GM18511 (cell line): ENCODE measurements around the gene HIVEP2.

Source experiments
- ATAC-seq: cut with Tn5 transposase; IDR thresholded peaks from one replicate; pipeline ENCODE4 v1.9.1; 2021; ENCODE audit warnings: mild to moderate bottlenecking, moderate library complexity; ENCODE audit not compliant: unreplicated experiment

Gene HIVEP2

DNA sequence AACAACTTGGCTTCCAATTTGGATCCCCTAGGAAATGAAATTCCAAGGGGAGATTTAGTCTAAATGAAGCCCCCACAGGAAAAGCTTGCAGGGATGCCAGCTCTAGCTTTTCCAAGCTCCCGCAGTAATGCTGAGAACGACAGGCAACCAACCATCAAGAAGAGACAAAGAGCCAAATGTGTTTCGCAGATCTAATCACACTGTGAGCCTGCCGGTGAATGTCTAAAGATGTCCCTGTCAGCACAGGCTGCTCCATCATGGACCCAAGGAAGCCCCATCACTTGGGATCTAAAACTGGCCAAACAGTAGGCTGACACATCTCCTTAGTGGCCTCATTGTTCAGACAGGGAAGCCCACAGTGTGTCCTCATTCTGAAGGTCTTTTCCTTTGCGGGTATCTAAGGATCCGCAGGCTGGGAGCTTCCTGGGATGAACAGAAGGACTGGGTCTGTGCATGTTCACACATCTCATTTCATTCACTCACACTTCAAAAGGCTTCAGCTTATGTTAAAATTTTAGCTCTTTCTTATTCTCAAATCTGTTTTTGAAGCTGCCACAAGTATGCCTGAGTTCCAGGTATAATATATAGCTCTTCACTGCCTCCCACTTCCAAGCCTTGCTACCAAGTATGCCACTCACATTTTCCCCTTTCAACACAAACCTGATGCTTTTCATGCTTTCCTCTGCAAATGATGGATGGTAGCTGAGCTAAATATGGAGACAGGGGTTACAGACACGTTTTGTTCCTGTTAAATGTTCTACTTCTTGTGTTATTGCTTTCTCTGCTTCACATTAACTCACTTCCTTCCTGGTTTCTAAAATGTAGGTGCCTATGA is 229.8 kb downstream of the HIVEP2 start:
- ATAC-seq, result no peak

DNA sequence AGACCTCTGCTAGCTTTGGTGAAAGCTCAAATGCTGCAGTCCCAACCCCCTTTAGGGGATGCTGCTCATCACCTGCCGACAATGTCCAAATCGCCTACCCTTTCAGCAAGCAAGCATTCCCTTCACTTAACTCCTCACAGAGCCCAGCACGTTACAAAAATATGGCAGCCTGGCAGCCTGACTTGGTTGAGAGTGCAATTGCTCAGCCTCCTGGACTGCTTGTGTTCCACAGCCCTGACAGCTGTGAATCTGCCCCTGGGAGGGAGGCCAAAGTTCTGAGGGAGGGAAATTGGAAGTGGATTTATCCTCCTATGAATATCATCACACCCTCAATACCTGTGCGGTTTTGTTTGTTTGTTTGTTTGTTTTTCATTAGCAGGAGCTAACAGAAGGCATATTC is 231.0 kb downstream of the HIVEP2 start:
- no peak for ATAC-seq

DNA sequence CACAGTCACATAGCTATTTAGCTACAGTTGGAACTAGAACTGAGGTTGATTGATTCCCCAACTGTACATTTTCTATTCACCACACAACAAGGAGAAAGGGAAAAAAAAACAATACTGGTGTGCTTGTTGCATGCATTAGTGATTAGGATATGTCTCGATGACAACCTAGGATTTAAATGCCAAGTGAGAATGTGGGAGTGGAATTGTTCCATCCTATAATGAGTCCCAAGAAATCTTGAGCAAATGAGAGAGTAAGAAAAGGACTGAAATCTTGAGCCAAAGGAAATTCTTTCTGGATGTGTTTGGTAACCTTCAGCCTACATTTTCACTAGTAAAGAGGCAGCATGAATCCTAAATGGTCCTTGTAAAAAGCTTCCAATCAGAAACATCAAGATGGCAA is 232.7 kb downstream of the HIVEP2 start:
- no peak for ATAC-seq

DNA sequence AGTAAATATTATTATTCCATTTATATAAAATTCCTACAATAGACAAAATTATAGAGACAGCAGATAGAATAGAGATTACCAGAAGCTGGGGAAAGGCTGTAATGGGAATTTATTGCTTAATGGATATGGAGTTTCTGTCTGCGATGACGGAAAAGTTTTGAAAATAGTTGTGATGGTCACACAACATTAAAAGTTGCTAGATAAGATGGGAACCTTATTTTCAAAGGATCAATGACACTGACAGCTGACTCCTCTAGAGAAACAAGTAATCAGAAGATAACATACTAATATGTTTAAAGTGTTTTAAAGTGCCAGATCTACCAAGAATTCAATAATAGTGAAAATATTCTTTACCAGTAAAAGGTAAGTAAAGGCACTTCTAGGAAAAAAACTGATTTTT is 236.3 kb downstream of the HIVEP2 start:
- ATAC-seq, result no peak

DNA sequence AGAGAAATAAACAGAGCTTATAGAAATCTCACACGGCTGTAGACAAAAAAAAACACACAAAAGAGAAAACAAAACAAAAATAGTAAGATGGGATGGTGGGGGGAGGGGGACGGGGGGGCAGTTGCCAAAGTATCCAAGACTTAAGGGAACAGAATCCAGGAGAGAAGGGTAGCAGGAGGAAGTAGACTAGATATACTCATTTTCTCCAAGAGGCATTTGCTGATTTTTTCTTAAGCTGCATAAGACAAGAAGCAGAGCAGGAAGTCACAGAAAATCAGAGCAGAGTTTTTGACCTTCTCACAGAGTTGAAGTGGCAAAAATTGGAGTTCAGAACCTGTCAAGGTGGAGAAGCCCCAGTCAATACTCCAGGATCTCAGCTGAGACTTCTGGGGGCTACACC is 237.7 kb downstream of the HIVEP2 start:
- no peak for ATAC-seq

DNA sequence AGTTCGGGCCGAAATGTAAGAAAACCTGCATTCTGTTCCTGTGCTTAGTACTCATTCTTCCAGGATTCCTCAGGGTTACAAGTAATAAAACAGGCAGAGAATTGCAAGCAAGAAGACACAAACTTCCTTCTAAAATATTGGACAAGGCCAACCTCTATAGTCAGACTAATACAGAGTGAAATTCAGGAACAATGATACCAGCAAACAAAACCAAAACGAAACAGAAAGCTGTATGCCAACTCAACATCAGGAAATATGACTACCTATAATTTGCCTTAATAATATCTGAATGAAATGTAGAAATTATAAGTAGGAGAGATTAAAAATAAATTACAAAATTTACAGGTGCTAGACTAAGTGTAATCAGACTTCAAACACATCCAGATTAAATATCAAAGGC is 238.8 kb downstream of the HIVEP2 start:
- no peak for ATAC-seq

DNA sequence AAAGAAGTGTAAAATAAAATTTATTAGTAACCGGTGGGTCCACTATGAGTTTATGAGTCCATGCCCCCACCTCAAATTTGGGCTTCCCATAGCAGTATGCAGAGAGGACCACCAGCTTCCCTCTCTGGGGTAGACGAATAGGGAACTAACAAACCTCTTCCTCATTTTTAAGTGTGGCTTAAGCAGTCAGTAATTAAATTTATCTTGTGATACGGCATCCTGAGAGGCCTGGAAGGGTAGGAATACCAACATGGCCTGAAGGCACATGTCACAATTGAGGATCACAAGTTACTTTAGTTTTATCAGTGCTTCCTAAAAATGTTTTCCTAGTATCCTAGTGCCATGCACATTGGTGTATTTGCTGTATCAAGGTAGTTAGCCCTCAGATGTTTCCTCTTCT is 239.9 kb downstream of the HIVEP2 start:
- no peak for ATAC-seq

DNA sequence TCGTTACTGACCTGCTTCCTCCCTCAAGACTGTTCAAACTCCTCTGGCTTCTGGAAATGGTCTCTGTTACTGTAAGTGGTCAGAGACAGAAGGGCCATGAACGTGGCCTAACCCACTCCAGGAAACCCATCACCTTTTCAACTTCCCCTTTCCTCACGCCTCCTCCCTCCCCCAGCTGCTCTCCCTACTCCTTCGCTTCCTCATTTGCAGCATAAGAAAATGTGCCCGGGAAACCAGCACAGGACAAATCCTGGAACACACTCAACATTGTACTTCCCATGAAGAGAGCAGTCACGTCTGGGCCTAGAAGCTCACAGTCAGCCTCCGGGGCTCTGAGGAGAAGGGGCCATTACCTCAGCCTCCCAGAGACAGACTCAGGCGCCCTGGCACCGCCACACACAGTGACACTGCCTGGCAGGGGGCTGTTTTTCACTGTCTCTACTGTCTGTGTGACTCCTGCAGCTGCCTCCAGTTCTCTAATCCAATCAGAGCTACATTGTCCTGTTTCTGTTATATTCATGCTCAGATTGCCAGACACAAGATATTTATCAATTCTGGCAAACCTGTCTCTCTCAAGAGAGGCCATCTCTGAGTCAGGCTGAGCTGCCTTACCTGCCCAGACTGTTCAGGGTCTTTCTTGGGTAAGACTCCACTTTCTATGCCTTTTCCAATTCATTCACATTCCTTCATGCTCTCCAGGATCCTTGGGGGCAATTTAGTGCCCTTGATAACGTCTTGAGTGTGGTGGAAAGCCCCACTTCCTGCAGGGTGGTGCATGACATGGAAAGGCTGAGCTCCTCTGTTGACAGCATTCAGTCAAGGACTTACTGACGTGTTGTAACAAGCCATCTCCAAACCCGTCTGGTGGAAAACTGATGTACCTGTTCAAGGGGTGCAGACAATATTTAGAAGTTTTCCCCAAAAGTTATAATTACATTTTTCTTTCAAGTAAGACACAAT is 242.2 kb downstream of the HIVEP2 start:
- no peak for ATAC-seq
